Measurements from ENCODE around the gene CYS1.

DNA sequence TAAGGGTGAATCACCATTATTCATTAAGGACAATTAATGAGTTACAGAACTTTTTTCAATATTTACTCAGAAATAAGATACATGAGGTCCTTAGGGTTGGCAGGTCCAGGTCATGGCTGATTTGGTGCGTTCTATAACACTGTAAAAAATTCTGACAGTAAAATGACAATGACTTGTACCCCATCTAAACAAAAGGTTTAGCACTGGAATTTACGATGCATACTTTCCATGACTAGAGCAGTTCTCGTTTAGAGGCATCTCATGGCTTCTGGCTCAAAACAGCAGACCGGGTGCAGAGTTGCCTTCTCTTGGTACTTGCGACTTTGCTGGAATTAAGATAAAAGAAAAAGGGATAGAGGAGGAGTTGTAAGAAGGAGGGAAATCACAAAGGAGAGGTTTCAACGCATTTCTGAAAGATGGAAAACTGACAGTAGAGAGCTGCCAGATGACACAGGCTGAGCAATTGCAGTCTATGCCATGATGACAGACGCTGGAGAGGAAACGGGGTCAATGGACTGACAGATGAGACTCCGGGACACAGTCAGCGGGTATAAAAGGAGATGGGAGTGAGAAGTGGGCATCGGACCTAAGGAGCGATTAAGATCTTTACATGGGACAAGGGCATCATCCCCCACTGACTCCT, 4.1 kb upstream of the CYS1 start:
- TF ChIP-seq, protein P1, sequence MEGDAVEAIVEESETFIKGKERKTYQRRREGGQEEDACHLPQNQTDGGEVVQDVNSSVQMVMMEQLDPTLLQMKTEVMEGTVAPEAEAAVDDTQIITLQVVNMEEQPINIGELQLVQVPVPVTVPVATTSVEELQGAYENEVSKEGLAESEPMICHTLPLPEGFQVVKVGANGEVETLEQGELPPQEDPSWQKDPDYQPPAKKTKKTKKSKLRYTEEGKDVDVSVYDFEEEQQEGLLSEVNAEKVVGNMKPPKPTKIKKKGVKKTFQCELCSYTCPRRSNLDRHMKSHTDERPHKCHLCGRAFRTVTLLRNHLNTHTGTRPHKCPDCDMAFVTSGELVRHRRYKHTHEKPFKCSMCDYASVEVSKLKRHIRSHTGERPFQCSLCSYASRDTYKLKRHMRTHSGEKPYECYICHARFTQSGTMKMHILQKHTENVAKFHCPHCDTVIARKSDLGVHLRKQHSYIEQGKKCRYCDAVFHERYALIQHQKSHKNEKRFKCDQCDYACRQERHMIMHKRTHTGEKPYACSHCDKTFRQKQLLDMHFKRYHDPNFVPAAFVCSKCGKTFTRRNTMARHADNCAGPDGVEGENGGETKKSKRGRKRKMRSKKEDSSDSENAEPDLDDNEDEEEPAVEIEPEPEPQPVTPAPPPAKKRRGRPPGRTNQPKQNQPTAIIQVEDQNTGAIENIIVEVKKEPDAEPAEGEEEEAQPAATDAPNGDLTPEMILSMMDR (IDR thresholded peaks at IDR 0.05 in 2 of 3, conservative IDR thresholded peaks at IDR 0.05 in 1 of 3; ENCODE audit: borderline replicate concordance in 1 of 3, insufficient read depth in 1 of 3, low read depth in 2 of 3, low read length in 2 of 3): no peak
- TF ChIP-seq POLR2AphosphoS5 (IDR thresholded peaks at IDR 0.05; ENCODE audit: low read depth, low read length): no peak
- TF ChIP-seq EZH2 (IDR thresholded peaks at IDR 0.05): no peak
- TF ChIP-seq EGR1 (IDR thresholded peaks at IDR 0.05; ENCODE audit: low read depth): no peak
- TF ChIP-seq, protein P2, sequence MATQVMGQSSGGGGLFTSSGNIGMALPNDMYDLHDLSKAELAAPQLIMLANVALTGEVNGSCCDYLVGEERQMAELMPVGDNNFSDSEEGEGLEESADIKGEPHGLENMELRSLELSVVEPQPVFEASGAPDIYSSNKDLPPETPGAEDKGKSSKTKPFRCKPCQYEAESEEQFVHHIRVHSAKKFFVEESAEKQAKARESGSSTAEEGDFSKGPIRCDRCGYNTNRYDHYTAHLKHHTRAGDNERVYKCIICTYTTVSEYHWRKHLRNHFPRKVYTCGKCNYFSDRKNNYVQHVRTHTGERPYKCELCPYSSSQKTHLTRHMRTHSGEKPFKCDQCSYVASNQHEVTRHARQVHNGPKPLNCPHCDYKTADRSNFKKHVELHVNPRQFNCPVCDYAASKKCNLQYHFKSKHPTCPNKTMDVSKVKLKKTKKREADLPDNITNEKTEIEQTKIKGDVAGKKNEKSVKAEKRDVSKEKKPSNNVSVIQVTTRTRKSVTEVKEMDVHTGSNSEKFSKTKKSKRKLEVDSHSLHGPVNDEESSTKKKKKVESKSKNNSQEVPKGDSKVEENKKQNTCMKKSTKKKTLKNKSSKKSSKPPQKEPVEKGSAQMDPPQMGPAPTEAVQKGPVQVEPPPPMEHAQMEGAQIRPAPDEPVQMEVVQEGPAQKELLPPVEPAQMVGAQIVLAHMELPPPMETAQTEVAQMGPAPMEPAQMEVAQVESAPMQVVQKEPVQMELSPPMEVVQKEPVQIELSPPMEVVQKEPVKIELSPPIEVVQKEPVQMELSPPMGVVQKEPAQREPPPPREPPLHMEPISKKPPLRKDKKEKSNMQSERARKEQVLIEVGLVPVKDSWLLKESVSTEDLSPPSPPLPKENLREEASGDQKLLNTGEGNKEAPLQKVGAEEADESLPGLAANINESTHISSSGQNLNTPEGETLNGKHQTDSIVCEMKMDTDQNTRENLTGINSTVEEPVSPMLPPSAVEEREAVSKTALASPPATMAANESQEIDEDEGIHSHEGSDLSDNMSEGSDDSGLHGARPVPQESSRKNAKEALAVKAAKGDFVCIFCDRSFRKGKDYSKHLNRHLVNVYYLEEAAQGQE (IDR thresholded peaks at IDR 0.05; ENCODE audit: low read depth): no peak
- TF ChIP-seq POLR2A (IDR thresholded peaks at IDR 0.05; ENCODE audit: borderline replicate concordance, extremely low read depth, insufficient read depth, insufficient read length): no peak
- no peak for TF ChIP-seq SIN3A (IDR thresholded peaks at IDR 0.05; ENCODE audit: low read depth)
- TF ChIP-seq CEBPB (IDR thresholded peaks at IDR 0.05; ENCODE audit: low read depth): no peak
- TF ChIP-seq, protein P3, sequence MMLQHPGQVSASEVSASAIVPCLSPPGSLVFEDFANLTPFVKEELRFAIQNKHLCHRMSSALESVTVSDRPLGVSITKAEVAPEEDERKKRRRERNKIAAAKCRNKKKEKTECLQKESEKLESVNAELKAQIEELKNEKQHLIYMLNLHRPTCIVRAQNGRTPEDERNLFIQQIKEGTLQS (IDR thresholded peaks at IDR 0.05): no peak
- no peak for TF ChIP-seq EZH2phosphoT487 (IDR thresholded peaks at IDR 0.05; ENCODE audit: borderline replicate concordance)
- TF ChIP-seq, protein P4, sequence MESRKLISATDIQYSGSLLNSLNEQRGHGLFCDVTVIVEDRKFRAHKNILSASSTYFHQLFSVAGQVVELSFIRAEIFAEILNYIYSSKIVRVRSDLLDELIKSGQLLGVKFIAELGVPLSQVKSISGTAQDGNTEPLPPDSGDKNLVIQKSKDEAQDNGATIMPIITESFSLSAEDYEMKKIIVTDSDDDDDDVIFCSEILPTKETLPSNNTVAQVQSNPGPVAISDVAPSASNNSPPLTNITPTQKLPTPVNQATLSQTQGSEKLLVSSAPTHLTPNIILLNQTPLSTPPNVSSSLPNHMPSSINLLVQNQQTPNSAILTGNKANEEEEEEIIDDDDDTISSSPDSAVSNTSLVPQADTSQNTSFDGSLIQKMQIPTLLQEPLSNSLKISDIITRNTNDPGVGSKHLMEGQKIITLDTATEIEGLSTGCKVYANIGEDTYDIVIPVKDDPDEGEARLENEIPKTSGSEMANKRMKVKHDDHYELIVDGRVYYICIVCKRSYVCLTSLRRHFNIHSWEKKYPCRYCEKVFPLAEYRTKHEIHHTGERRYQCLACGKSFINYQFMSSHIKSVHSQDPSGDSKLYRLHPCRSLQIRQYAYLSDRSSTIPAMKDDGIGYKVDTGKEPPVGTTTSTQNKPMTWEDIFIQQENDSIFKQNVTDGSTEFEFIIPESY (IDR thresholded peaks at IDR 0.05; ENCODE audit: extremely low read depth, insufficient replicate concordance, low read length): no peak
- no peak for TF ChIP-seq RAD21 (IDR thresholded peaks at IDR 0.05; ENCODE audit: low read depth)
